Stomach (tissue), 19 donors: ENCODE data around the gene ZMAT2. TPM values are rescaled to one million over a fixed set of nuclear protein-coding genes. Genes with fewer than 3 reads are reported as not detected.
"Not testable (repeated sequence)": the region's sequence is repeated elsewhere in the genome, so short reads cannot be mapped to it uniquely, and the experiment has no call there.

Experiments
- DNase-seq, 2 donors: peaks; one replicate each; pipeline versions ENCODE4 v3.0.0 to v3.0.0-alpha.2; 2013 to 2019
- H3K27ac ChIP-seq, 5 donors: fragments of 200-600 bp in 4 of 5; sonication (generic) in 4 of 5; one replicate each; pipeline ENCODE4 v1.5.1; 2013 to 2019; ENCODE audit warnings: mild to moderate bottlenecking in 1 of 5, moderate library complexity in 1 of 5
- H3K27me3 ChIP-seq, 3 donors: fragments of 200-600 bp; sonication (generic); one replicate each; pipeline ENCODE4 v1.5.1; 2017 to 2019; ENCODE audit warnings: mixed run types in 1 of 3
- H3K36me3 ChIP-seq, 4 donors: fragments of 200-600 bp; sonication (generic); 1 replicate in 3 of 4; 2 replicates in 1 of 4; pipeline ENCODE4 v1.5.1; 2016 to 2019
- H3K4me1 ChIP-seq, 4 donors: fragments of 200-600 bp; sonication (generic); one replicate each; pipeline ENCODE4 v1.5.1; 2016 to 2019
- H3K4me3 ChIP-seq, 4 donors: fragments of 200-600 bp; sonication (generic) in 3 of 4; one replicate each; pipeline ENCODE4 v1.5.1; 2016 to 2019; ENCODE audit warnings: mild to moderate bottlenecking in 1 of 4
- H3K9me3 ChIP-seq, 4 donors: fragments of 200-600 bp; sonication (generic); one replicate each; pipeline ENCODE4 v1.5.1; 2016 to 2019
- CTCF ChIP-seq, 7 experiments: fragments of 450-650 bp in 4 of 7; fragments of 200-600 bp in 3 of 7; sonication (generic) in 3 of 7; IDR thresholded peaks; one replicate each; pipeline ENCODE4 v1.5.1; 2016 to 2019; ENCODE audit warnings: antibody characterized with exemption in 7 of 7, control low read depth in 2 of 7, mild to moderate bottlenecking in 1 of 7
- EP300 ChIP-seq: sonication (generic); formaldehyde crosslinking; IDR thresholded peaks from one replicate; pipeline ENCODE4 v1.6.1; 2017; ENCODE audit warnings: antibody characterized with exemption
- POLR2A ChIP-seq, 4 donors: fragments of 450-650 bp; IDR thresholded peaks; one replicate each; pipeline ENCODE4 v1.6.1; 2016; ENCODE audit warnings: antibody characterized with exemption in 4 of 4, control low read depth in 2 of 4, mild to moderate bottlenecking in 1 of 4, moderate library complexity in 1 of 4
- POLR2AphosphoS5 ChIP-seq, 3 donors: sonication (generic); formaldehyde crosslinking; IDR thresholded peaks; one replicate each; pipeline ENCODE4 v1.6.1; 2016; ENCODE audit warnings: antibody characterized with exemption in 3 of 3
- WGBS, 5 donors: extraction: QIAGEN DNeasy Blood & Tissue Kit in 3 of 5; methylation state at CpG; one replicate each; pipeline versions ENCODE4 v1.1.5 to v1.1.7; 2013 to 2018; 5-methylcytosine and 5-hydroxymethylcytosine counted together
- intact Hi-C: fragments of 100-400 bp; cut with DNase I; formaldehyde crosslinking; loops from one replicate; pipeline ENCODE4 v1.15.1; 2023; ENCODE audit warnings: low total_unique reads
- long read RNA-seq, 10 donors: transcript quantifications; one replicate each; lab custom pipeline, GENCODE V29; 2026
- polyA plus RNA-seq, 3 donors: library from polyadenylated mRNA; stranded (reverse); fragments of 200-250 nt; gene quantifications; one replicate each; pipeline ENCODE4 v1.2.3, GENCODE V29; 2013
- total RNA-seq, 5 donors: library from RNA; depleted of rRNA; stranded (reverse); fragments of >200 nt; gene quantifications; one replicate each; pipeline versions ENCODE4 v1.1.0 to v1.2.3, GENCODE V29; 2014 to 2016
- donor health status: healthy with polysubstance abuse.
- donor health status: Bipolar disorder and iron deficiency.
- donor health status: healthy.

The ZMAT2 gene
- 100 to 1,000 TPM in 1 of 5 donors, 10 to 100 TPM in 4; 30.7 to 143 (median 44.8) TPM for total RNA-seq
- 10 to 100 TPM; 48.9 to 90.6 (median 58.2) TPM for polyA plus RNA-seq
- long read RNA-seq, donor 1, transcript ZMAT2-201 (6 exons, 1,647 nt) = major isoform, 9 of 9 reads
- long read RNA-seq, donor 1, partial matches to known transcripts = 0 of 9 reads
- long read RNA-seq, donor 1, other reads (novel, unspliced or antisense) = 0 of 9 reads
- long read RNA-seq, donor 2, transcript ZMAT2-201 (6 exons, 1,647 nt) = major isoform, 8 of 8 reads
- long read RNA-seq, donor 2, partial matches to known transcripts = 0 of 8 reads
- long read RNA-seq, donor 2, other reads (novel, unspliced or antisense) = 0 of 8 reads
- long read RNA-seq, donor 3, partial matches to known transcripts = 0 of 4 reads
- long read RNA-seq, donor 3, other reads (novel, unspliced or antisense) = 0 of 4 reads
- long read RNA-seq, donor 4 = 0 reads
- long read RNA-seq, donor 5, transcript ZMAT2-201 (6 exons, 1,647 nt) = major isoform, 9 of 15 reads
- long read RNA-seq, donor 5, partial matches to known transcripts = 6 of 15 reads
- long read RNA-seq, donor 5, other reads (novel, unspliced or antisense) = 0 of 15 reads
- long read RNA-seq, donor 6, transcript ZMAT2-201 (6 exons, 1,647 nt) = major isoform, 23 of 42 reads
- long read RNA-seq, donor 6, partial matches to known transcripts = 18 of 42 reads
- long read RNA-seq, donor 6, other reads (novel, unspliced or antisense) = 0 of 42 reads
- long read RNA-seq, donor 7, transcript ZMAT2-201 (6 exons, 1,647 nt) = major isoform, 11 of 11 reads
- long read RNA-seq, donor 7, partial matches to known transcripts = 0 of 11 reads
- long read RNA-seq, donor 7, other reads (novel, unspliced or antisense) = 0 of 11 reads
- long read RNA-seq, donor 8, transcript ZMAT2-201 (6 exons, 1,647 nt) = major isoform, 18 of 18 reads
- long read RNA-seq, donor 8, partial matches to known transcripts = 0 of 18 reads
- long read RNA-seq, donor 8, other reads (novel, unspliced or antisense) = 0 of 18 reads
- long read RNA-seq, donor 9, transcript ZMAT2-201 (6 exons, 1,647 nt) = major isoform, 11 of 11 reads
- long read RNA-seq, donor 9, partial matches to known transcripts = 0 of 11 reads
- long read RNA-seq, donor 9, other reads (novel, unspliced or antisense) = 0 of 11 reads
- long read RNA-seq, donor 10, partial matches to known transcripts = 0 of 4 reads
- long read RNA-seq, donor 10, other reads (novel, unspliced or antisense) = 0 of 4 reads

- Histone ChIP-seq H3K36me3 (peaks cover 67 to 87% (median 82%) of the 10 kb centered on the region in 4 donors), H3K27ac (peak within 1 kb of the TSS; percentile 47 to 86 (median 81)), H3K27me3 (no peaks in the 10 kb centered on the region), H3K4me1 (peaks cover 13 to 26% (median 22%) of the 10 kb centered on the region in 4 donors), H3K4me3 (peak within 1 kb of the TSS; percentile 77 to 98 (median 86)), H3K9me3 (no peaks in the 10 kb centered on the region)
- TF ChIP-seq CTCF (IDR thresholded peaks at IDR 0.05) (no peak), POLR2AphosphoS5 (IDR thresholded peaks at IDR 0.05) (peak; percentile 92 to 98 (median 95)), POLR2A (IDR thresholded peaks at IDR 0.05) (no peak), EP300 (no peak)
- 1 to 2% (median 1%) methylated on average over 41 to 44 of the region's 44 CpGs for WGBS, 5 donors
- intact Hi-C loops = no loop called here
- DNase-seq = peak; percentile 96 to 99
Measured at GRCh38 chr5:140700177-140701144, at the start of gene ZMAT2. Gene ZMAT2, plus strand, starts transcription at chr5:140700447. Its CDS starts 14 bp downstream, at chr5:140700461.

GRCh38 chr5:140658870-140659269 lies 41.4 kb upstream of the ZMAT2 start:
- Histone ChIP-seq H3K27me3 (no peaks in the 10 kb centered on the region), H3K27ac (no peak overlapping the region), H3K9me3 (no peaks in the 10 kb centered on the region), H3K36me3 (peaks cover 90 to 96% (median 93%) of the 10 kb centered on the region in 4 donors), H3K4me1 (peaks cover 0 to 5% (median 4%) of the 10 kb centered on the region in 4 donors), H3K4me3 (no peak overlapping the region)
- 94 to 99% (median 97%) methylated on average over 17 of the region's 17 CpGs for WGBS, 5 donors
- TF ChIP-seq CTCF (IDR thresholded peaks at IDR 0.05) (no peak), POLR2A (IDR thresholded peaks at IDR 0.05) (no peak), EP300 (no peak), POLR2AphosphoS5 (IDR thresholded peaks at IDR 0.05) (no peak)
- DNase-seq = no peak
- intact Hi-C loops = no loop called here

- H3K9me3 ChIP-seq, H3K27ac ChIP-seq, H3K4me3 ChIP-seq, intact Hi-C loops, DNase-seq, H3K27me3 ChIP-seq: not testable (repeated sequence)
- H3K36me3 ChIP-seq = peaks cover 75 to 81% (median 78%) of the 10 kb centered on the region in 4 donors
- 75 to 88% (median 85%) methylated on average over 6 of the region's 6 CpGs for WGBS, 5 donors
- peaks cover 0 to 11% (median 9%) of the 10 kb centered on the region in 4 donors for H3K4me1 ChIP-seq
Measured at GRCh38 chr5:140660371-140660770, 39.9 kb upstream of the ZMAT2 start.

GRCh38 chr5:140664030-140664358 lies 36.3 kb upstream of the ZMAT2 start:
- H3K9me3 ChIP-seq = no peaks in the 10 kb centered on the region
- H3K36me3 ChIP-seq = peaks cover 46 to 66% (median 63%) of the 10 kb centered on the region in 4 donors
- peaks cover 14 to 33% (median 28%) of the 10 kb centered on the region in 4 donors for H3K4me1 ChIP-seq
- peak overlapping the region; percentile 79 to 96 (median 86) for H3K4me3 ChIP-seq
- peak overlapping the region; percentile 86 to 97 (median 94) for H3K27ac ChIP-seq
- TF ChIP-seq CTCF (IDR thresholded peaks at IDR 0.05) = no peak
- TF ChIP-seq POLR2A (IDR thresholded peaks at IDR 0.05) = no peak
- TF ChIP-seq EP300 = no peak
- TF ChIP-seq POLR2AphosphoS5 (IDR thresholded peaks at IDR 0.05) = no peak
- intact Hi-C loops = no loop called here
- no peaks in the 10 kb centered on the region for H3K27me3 ChIP-seq
- 4 to 25% (median 9%) methylated on average over 18 of the region's 18 CpGs for WGBS, 5 donors
- no peak for DNase-seq
